Left lung (tissue), 10 donors: Measurements from ENCODE around the gene HSPH1. TPM values are rescaled to one million over a fixed set of nuclear protein-coding genes. Genes with fewer than 3 reads are reported as not detected.

Experiments
- ATAC-seq: fragments of 200-7000 bp; cut with Tn5 transposase; one replicate; pipeline ENCODE4 v1.9.1; 2020; ENCODE audit warnings: moderate library complexity
- DNase-seq, 4 donors: peaks; one replicate each; pipeline ENCODE4 v3.0.0-alpha.2; 2013 to 2020
- H3K27ac ChIP-seq, 2 donors: fragments of 200-600 bp; sonication (generic) in 1 of 2; one replicate each; pipeline versions ENCODE4 v1.5.0 to v1.8.0; 2020 to 2021
- H3K27me3 ChIP-seq, 2 donors: fragments of 200-600 bp; sonication (generic) in 1 of 2; one replicate each; pipeline versions ENCODE4 v1.5.0 to v1.8.0; 2020 to 2021
- H3K36me3 ChIP-seq, 2 donors: fragments of 200-600 bp; sonication (generic) in 1 of 2; one replicate each; pipeline versions ENCODE4 v1.5.0 to v1.8.0; 2020 to 2021
- H3K4me1 ChIP-seq, 2 donors: fragments of 200-600 bp; one replicate each; pipeline ENCODE4 v1.8.0; 2021
- H3K4me3 ChIP-seq, 2 donors: fragments of 200-600 bp; sonication (generic) in 1 of 2; one replicate each; pipeline versions ENCODE4 v1.5.0 to v1.8.0; 2020 to 2021; ENCODE audit warnings: mild to moderate bottlenecking in 1 of 2
- H3K9me3 ChIP-seq, 2 donors: fragments of 200-600 bp; sonication (generic) in 1 of 2; one replicate each; pipeline versions ENCODE4 v1.5.0 to v1.8.0; 2020 to 2021
- intact Hi-C, 2 donors: fragments of 100-400 bp; cut with DNase I; formaldehyde crosslinking; loops; one replicate each; pipeline versions ENCODE4 v1.11.2 to v1.14.2; 2022
- polyA plus RNA-seq, 6 donors: library from polyadenylated mRNA; unstranded; fragments of 120-200 nt; gene quantifications; one replicate each; pipeline ENCODE4 v1.2.1, GENCODE V29; 2013; ENCODE audit not compliant: insufficient read length in 6 of 6
- total RNA-seq, 2 donors: library from RNA; stranded (reverse); fragmentation: NEBNext Ultra II Directional; extraction: Animal tissue kit (Norgen Biotek cat#: 25700); gene quantifications; one replicate each; pipeline ENCODE4 v1.2.1, GENCODE V29; 2021
- TF ChIP-seq, protein P1 (sequence below), 2 donors: fragments of 200-600 bp; sonication (generic) in 1 of 2; IDR thresholded peaks; one replicate each; pipeline versions ENCODE4 v1.5.0 to v1.8.0; 2021; ENCODE audit warnings: antibody characterized with exemption in 2 of 2
- donor health status: DM: no; HTN: yes; CAD: no.
- donor health status: DM: no; HTN: no; CAD: no.

The HSPH1 gene
- total and polyA plus RNA-seq, 8 donors, result 72.9 to 124 (median 93.5) TPM

DNA sequence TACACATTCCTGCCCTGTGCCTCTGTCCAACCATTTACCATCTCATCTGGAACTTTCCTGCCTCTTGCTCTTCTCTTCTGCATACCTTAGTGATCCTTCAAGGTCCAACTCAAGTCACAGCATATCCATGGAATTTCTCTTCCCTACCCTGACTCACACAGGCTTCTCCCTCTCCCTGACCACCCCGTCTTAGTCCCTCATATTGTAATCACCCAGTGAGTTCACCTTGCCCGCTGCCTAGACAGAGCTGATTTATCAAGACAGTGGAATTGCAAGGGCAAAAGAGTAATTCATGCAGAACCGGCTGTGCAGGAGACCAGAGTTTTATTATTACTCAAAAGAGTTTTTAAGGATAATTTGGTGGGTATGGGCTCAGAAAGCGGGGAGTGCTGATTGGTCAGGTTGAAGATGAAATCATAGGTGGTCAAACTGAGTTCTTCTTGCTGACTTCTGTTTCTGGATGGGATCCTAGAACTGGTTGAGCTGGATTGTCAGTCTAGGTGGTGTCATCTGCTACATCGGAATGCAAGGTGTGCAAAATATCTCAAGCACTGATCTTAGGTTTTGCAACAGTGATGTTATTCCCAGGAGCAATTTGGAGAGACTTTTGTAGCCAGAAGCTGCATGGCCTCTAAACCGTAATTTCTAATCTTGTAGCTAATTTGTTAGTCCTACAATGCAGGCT lies 67.2 kb downstream of the HSPH1 start:
- no peaks in the 10 kb centered on the region for H3K4me1 ChIP-seq
- TF ChIP-seq, protein P1, sequence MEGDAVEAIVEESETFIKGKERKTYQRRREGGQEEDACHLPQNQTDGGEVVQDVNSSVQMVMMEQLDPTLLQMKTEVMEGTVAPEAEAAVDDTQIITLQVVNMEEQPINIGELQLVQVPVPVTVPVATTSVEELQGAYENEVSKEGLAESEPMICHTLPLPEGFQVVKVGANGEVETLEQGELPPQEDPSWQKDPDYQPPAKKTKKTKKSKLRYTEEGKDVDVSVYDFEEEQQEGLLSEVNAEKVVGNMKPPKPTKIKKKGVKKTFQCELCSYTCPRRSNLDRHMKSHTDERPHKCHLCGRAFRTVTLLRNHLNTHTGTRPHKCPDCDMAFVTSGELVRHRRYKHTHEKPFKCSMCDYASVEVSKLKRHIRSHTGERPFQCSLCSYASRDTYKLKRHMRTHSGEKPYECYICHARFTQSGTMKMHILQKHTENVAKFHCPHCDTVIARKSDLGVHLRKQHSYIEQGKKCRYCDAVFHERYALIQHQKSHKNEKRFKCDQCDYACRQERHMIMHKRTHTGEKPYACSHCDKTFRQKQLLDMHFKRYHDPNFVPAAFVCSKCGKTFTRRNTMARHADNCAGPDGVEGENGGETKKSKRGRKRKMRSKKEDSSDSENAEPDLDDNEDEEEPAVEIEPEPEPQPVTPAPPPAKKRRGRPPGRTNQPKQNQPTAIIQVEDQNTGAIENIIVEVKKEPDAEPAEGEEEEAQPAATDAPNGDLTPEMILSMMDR (IDR thresholded peaks at IDR 0.05), result no peak
- DNase-seq (no peak), ATAC-seq (no peak)
- no peaks in the 10 kb centered on the region for H3K36me3 ChIP-seq
- H3K27me3 ChIP-seq, result peaks cover 0 to 33% of the 10 kb centered on the region in 2 donors
- intact Hi-C loops, result no loop called here
- no peak overlapping the region for H3K4me3 ChIP-seq
- no peaks in the 10 kb centered on the region for H3K9me3 ChIP-seq
- H3K27ac ChIP-seq, result no peak overlapping the region

DNA sequence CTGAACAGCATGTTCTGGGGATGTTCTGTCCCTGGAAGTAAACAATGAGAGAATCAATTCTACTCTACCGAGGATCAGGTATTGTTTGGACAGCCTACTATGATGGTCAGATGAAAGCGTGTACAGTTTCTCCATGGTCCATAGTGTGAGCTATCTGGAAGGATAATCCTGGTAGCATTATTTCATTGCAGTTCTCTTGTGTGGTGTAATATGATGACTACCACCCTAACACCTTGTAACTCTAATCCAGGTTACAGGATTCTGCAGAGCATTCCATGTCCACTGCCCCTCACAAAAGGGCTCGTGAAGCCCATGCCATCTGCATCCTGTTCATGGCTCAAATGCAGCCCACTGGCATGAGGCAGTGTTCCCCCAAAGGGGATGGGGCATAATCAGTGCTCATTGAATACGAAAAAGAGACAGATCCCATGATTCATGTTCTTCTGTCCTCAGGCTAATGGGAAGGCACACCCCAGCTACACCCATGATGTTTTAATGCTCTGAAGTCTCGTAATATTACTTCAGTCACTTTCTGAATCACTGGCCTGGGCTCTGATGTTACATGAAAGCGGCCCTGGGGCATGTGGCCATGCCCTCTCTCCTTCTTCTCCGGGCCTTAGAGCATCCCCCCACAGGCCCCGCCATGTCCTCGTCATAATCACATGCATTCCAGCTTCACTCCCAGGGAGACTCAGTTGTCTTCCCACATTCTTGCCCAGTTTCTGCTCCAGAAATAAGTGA lies 68.4 kb downstream of the HSPH1 start:
- intact Hi-C loops, result no loop called here
- H3K36me3 ChIP-seq, result no peaks in the 10 kb centered on the region
- no peak for DNase-seq
- no peaks in the 10 kb centered on the region for H3K9me3 ChIP-seq
- TF ChIP-seq, protein P1 (IDR thresholded peaks at IDR 0.05), result no peak
- no peak for ATAC-seq
- H3K27me3 ChIP-seq, result peaks cover 0 to 25% of the 10 kb centered on the region in 2 donors
- no peak overlapping the region for H3K4me3 ChIP-seq
- no peaks in the 10 kb centered on the region for H3K4me1 ChIP-seq
- H3K27ac ChIP-seq, result no peak overlapping the region

DNA sequence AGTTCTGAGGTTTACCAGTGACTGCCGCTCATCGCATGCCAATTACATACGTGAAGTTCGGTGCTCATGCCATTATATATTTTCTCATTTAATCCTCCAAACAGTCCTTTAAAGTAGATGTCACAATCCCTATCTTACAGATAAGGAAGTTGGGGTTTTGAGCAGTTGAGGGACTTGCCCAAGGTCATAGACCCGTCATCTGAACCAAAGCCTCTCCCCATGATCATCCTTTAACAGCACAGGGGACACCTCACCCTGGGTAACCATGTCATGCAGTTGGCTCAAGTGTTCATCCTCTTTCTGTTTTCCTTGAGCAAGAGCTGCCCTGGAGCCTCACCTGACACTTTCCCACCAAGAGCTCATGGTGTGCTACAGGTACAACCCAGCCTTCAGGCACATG lies 69.1 kb downstream of the HSPH1 start:
- intact Hi-C loops, result no loop called here
- Histone ChIP-seq H3K27me3 (peaks cover 0 to 22% of the 10 kb centered on the region in 2 donors), H3K36me3 (no peaks in the 10 kb centered on the region), H3K27ac (no peak overlapping the region), H3K4me1 (no peaks in the 10 kb centered on the region), H3K9me3 (no peaks in the 10 kb centered on the region), H3K4me3 (no peak overlapping the region)
- DNase-seq (no peak), ATAC-seq (no peak)
- TF ChIP-seq, protein P1 (IDR thresholded peaks at IDR 0.05), result no peak

DNA sequence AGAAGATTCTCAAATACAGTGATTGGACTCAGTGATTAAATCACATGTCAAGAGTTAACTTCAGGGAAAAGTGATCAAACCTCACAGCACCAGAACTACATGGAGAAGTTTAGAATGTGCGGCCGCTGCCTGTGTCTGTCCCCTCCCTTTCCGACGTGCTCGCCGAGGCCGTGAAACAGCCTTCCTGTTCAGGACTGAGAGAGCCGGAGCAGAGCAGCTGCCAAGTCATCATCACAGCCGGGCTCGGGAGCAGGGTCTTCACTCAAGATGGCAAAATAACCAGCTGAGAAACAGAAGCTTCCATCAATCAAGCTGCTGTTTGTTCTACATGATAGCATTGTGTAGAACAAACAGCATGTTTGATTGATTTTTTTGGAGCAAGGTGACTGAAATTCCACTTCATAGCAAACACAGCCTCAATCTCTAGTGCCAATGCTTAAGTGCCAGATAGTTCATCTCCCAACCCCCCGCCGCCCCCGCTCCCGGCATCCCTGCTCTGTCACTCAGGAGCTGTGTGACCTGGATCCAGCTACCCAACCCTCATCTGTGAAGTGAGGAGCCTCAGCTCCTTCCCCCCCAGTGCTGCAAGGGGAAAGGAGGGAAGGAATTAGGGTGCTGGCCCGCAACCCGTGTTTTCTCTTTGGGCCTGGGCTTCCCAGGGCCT lies 70.6 kb downstream of the HSPH1 start:
- H3K4me3 ChIP-seq, result no peak overlapping the region
- H3K4me1 ChIP-seq, result no peaks in the 10 kb centered on the region
- ATAC-seq (peak; percentile 59), DNase-seq (peak in 3 of 4 donors; percentile 5 to 80 (median 36))
- H3K36me3 ChIP-seq, result no peaks in the 10 kb centered on the region
- no peaks in the 10 kb centered on the region for H3K9me3 ChIP-seq
- no peak overlapping the region for H3K27ac ChIP-seq
- peaks cover 0 to 21% of the 10 kb centered on the region in 2 donors for H3K27me3 ChIP-seq
- TF ChIP-seq, protein P1 (IDR thresholded peaks at IDR 0.05), result no peak
- intact Hi-C loops, result no loop called here

DNA sequence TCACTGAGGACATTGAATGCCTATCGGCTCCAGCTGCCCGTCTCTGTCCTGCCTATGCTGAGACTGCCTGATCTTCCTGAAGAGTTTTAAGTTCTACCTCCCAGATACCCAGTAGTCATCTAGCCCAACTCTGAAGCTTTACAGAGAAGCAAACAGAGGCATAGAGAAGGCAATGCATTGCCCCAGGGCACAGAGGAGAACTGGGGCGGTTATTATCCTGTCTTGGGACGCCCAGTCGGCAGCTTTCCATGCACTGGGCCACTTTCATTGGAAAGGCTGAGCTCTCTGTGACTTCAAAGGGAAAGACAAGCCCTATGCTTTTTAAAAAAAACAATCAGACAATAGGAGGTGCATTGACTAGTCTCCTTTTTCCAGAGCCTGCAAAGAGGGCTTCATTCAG lies 71.6 kb downstream of the HSPH1 start:
- H3K27me3 ChIP-seq, result peaks cover 0 to 22% of the 10 kb centered on the region in 2 donors
- intact Hi-C loops, result no loop called here
- H3K36me3 ChIP-seq, result no peaks in the 10 kb centered on the region
- no peak overlapping the region for H3K27ac ChIP-seq
- H3K4me1 ChIP-seq, result no peaks in the 10 kb centered on the region
- TF ChIP-seq, protein P1 (IDR thresholded peaks at IDR 0.05), result no peak
- DNase-seq (no peak), ATAC-seq (no peak)
- no peaks in the 10 kb centered on the region for H3K9me3 ChIP-seq
- H3K4me3 ChIP-seq, result no peak overlapping the region
